Vagina (tissue), 2 donors: Measurements from ENCODE around the gene LONRF3. TPM values are rescaled to one million over a fixed set of nuclear protein-coding genes. Genes with fewer than 3 reads are reported as not detected.

Experiments
- DNase-seq, 2 donors: peaks; one replicate each; pipeline ENCODE4 v3.0.0-alpha.2; 2017; ENCODE audit errors: extremely low spot score in 2 of 2
- H3K27ac ChIP-seq: fragments of 200-600 bp; sonication (generic); one replicate; pipeline ENCODE4 v1.5.1; 2019
- H3K27me3 ChIP-seq: fragments of 200-600 bp; sonication (generic); one replicate; pipeline ENCODE4 v1.5.1; 2019
- H3K36me3 ChIP-seq, 2 donors: fragments of 200-600 bp; sonication (generic); one replicate each; pipeline ENCODE4 v1.5.1; 2017 to 2019
- H3K4me1 ChIP-seq: fragments of 200-600 bp; sonication (generic); one replicate; pipeline ENCODE4 v1.5.1; 2019
- H3K4me3 ChIP-seq, 2 donors: fragments of 200-600 bp; sonication (generic); 1 replicate in 1 of 2; 2 replicates in 1 of 2; pipeline ENCODE4 v1.5.1; 2016 to 2019
- H3K9me3 ChIP-seq: fragments of 200-600 bp; sonication (generic); one replicate; pipeline ENCODE4 v1.5.1; 2019
- POLR2A ChIP-seq, 2 donors: fragments of 450-650 bp; IDR thresholded peaks; one replicate each; pipeline ENCODE4 v1.6.1; 2017; ENCODE audit warnings: antibody characterized with exemption in 2 of 2, mild to moderate bottlenecking in 2 of 2, moderate library complexity in 2 of 2
- POLR2AphosphoS5 ChIP-seq, 2 donors: sonication (generic); formaldehyde crosslinking; IDR thresholded peaks; one replicate each; pipeline ENCODE4 v1.9.0; 2017; ENCODE audit warnings: antibody characterized with exemption in 2 of 2, mild to moderate bottlenecking in 2 of 2, low read depth in 1 of 2; ENCODE audit not compliant: insufficient read depth in 1 of 2
- intact Hi-C: fragments of 100-400 bp; cut with DNase I; formaldehyde crosslinking; loops from one replicate; pipeline ENCODE4 v1.15.1; 2023
- total RNA-seq: library from RNA; depleted of rRNA; stranded (reverse); fragments of >200 nt; gene quantifications from one replicate; pipeline ENCODE4 v1.2.3, GENCODE V29; 2016
- TF ChIP-seq, protein P1 (sequence below), 3 experiments: fragments of 450-650 bp in 2 of 3; fragments of 200-600 bp in 1 of 3; sonication (generic) in 1 of 3; IDR thresholded peaks; one replicate each; pipeline ENCODE4 v1.5.1; 2017 to 2019; ENCODE audit warnings: antibody characterized with exemption in 3 of 3, mild to moderate bottlenecking in 2 of 3, moderate library complexity in 2 of 3

Gene LONRF3
- total RNA-seq, 1 donor from 2014 or later: 9.8 TPM

GRCh38 chrX:119041175-119041574 lies 66.8 kb downstream of the LONRF3 start:
- no peaks in the 10 kb centered on the region for H3K27me3 ChIP-seq
- peaks cover 15% of the 10 kb centered on the region for H3K4me1 ChIP-seq
- H3K36me3 ChIP-seq: no peaks in the 10 kb centered on the region
- H3K4me3 ChIP-seq: no peak overlapping the region
- H3K27ac ChIP-seq: peak overlapping the region; percentile 50
- DNase-seq: peak in 1 of 2 donors; percentile 92
- TF ChIP-seq, protein P1, sequence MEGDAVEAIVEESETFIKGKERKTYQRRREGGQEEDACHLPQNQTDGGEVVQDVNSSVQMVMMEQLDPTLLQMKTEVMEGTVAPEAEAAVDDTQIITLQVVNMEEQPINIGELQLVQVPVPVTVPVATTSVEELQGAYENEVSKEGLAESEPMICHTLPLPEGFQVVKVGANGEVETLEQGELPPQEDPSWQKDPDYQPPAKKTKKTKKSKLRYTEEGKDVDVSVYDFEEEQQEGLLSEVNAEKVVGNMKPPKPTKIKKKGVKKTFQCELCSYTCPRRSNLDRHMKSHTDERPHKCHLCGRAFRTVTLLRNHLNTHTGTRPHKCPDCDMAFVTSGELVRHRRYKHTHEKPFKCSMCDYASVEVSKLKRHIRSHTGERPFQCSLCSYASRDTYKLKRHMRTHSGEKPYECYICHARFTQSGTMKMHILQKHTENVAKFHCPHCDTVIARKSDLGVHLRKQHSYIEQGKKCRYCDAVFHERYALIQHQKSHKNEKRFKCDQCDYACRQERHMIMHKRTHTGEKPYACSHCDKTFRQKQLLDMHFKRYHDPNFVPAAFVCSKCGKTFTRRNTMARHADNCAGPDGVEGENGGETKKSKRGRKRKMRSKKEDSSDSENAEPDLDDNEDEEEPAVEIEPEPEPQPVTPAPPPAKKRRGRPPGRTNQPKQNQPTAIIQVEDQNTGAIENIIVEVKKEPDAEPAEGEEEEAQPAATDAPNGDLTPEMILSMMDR (IDR thresholded peaks at IDR 0.05): no peak
- TF ChIP-seq POLR2AphosphoS5 (IDR thresholded peaks at IDR 0.05; ENCODE audit: insufficient read depth in 1 of 2, low read depth in 1 of 2): no peak
- no peak for TF ChIP-seq POLR2A (IDR thresholded peaks at IDR 0.05)
- intact Hi-C loops: no loop called here
- H3K9me3 ChIP-seq: no peaks in the 10 kb centered on the region

DNA sequence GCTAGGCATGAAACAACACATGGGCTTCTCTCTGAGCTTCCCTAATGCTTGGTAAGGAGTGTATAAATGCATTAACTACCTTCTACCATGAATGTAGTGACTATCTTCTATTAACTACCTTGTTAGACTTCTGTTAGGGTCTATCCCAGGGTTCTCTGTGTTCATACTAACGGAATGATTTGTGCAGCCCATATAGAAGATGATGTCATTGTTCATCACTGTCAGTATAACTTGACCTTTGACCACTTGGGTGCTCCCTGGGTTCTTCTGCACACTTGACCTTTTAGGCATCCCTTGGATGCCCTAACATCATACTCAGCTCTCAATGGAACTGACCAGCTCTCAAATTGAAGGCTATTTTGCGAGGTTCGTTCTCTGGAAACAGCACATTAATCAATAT lies 67.6 kb downstream of the LONRF3 start:
- TF ChIP-seq POLR2A (IDR thresholded peaks at IDR 0.05): no peak
- TF ChIP-seq POLR2AphosphoS5 (IDR thresholded peaks at IDR 0.05; ENCODE audit: insufficient read depth in 1 of 2, low read depth in 1 of 2): no peak
- TF ChIP-seq, protein P1 (IDR thresholded peaks at IDR 0.05): no peak
- H3K9me3 ChIP-seq: no peaks in the 10 kb centered on the region
- H3K4me1 ChIP-seq: peaks cover 15% of the 10 kb centered on the region
- intact Hi-C loops: no loop called here
- H3K27me3 ChIP-seq: no peaks in the 10 kb centered on the region
- peak overlapping the region; percentile 50 for H3K27ac ChIP-seq
- H3K36me3 ChIP-seq: no peaks in the 10 kb centered on the region
- H3K4me3 ChIP-seq: no peak overlapping the region
- no peak for DNase-seq

- H3K27ac ChIP-seq: no peak overlapping the region
- H3K27me3 ChIP-seq: no peaks in the 10 kb centered on the region
- DNase-seq: no peak
- H3K4me1 ChIP-seq: peaks cover 15% of the 10 kb centered on the region
- H3K36me3 ChIP-seq: no peaks in the 10 kb centered on the region
- H3K4me3 ChIP-seq: no peak overlapping the region
- TF ChIP-seq, protein P1 (IDR thresholded peaks at IDR 0.05): no peak
- TF ChIP-seq POLR2AphosphoS5 (IDR thresholded peaks at IDR 0.05; ENCODE audit: insufficient read depth in 1 of 2, low read depth in 1 of 2): no peak
- no peaks in the 10 kb centered on the region for H3K9me3 ChIP-seq
- intact Hi-C loops: no loop called here
Measured at GRCh38 chrX:119042996-119043395, 68.6 kb downstream of the LONRF3 start.

DNA sequence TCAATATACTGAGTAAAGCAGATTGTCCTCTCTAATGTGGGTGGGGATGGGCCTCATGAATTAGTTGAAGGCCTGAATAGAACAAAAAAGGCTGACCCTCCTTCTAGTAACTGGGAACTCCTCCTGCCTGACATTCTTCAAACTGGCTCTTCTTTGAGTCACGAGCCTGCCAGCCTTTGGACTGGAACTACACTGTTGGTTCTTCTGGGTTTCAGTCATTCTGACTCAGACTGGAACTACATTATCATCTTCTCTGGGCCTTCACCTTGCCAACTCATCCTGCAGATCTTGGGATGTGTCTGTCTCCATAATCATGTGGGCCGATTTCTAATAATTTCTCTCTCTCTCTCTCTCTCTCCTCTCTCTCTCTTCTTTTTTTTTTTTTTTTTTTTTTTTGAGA lies 71.5 kb downstream of the LONRF3 start:
- DNase-seq: no peak
- no peaks in the 10 kb centered on the region for H3K36me3 ChIP-seq
- H3K27ac ChIP-seq: no peak overlapping the region
- H3K4me3 ChIP-seq: no peak overlapping the region
- no peaks in the 10 kb centered on the region for H3K27me3 ChIP-seq
- H3K9me3 ChIP-seq: no peaks in the 10 kb centered on the region
- no peak for TF ChIP-seq POLR2A (IDR thresholded peaks at IDR 0.05)
- TF ChIP-seq POLR2AphosphoS5 (IDR thresholded peaks at IDR 0.05; ENCODE audit: insufficient read depth in 1 of 2, low read depth in 1 of 2): no peak
- TF ChIP-seq, protein P1 (IDR thresholded peaks at IDR 0.05): no peak
- intact Hi-C loops: no loop called here
- peaks cover 8% of the 10 kb centered on the region for H3K4me1 ChIP-seq

GRCh38 chrX:119055687-119056086 lies 81.3 kb downstream of the LONRF3 start:
- no peaks in the 10 kb centered on the region for H3K36me3 ChIP-seq
- intact Hi-C loops: no loop called here
- no peaks in the 10 kb centered on the region for H3K4me1 ChIP-seq
- TF ChIP-seq, protein P1 (IDR thresholded peaks at IDR 0.05): no peak
- TF ChIP-seq POLR2AphosphoS5 (IDR thresholded peaks at IDR 0.05; ENCODE audit: insufficient read depth in 1 of 2, low read depth in 1 of 2) (no peak), POLR2A (IDR thresholded peaks at IDR 0.05) (no peak)
- DNase-seq: no peak
- no peaks in the 10 kb centered on the region for H3K9me3 ChIP-seq
- H3K27me3 ChIP-seq: no peaks in the 10 kb centered on the region
- no peak overlapping the region for H3K4me3 ChIP-seq
- no peak overlapping the region for H3K27ac ChIP-seq
